Measurements from ENCODE around the gene VTI1A. TPM values are rescaled to one million over a fixed set of nuclear protein-coding genes. Genes with fewer than 3 reads are reported as not detected.

VTI1A gene
- total RNA-seq, 4 donors from 2014 or later = 21.5 to 50.6 (median 37.5) TPM

- Histone ChIP-seq H3K27me3 (no peaks in the 10 kb centered on the region), H3K4me3 (no peak overlapping the region), H3K9me3 (no peaks in the 10 kb centered on the region), H3K36me3 (no peaks in the 10 kb centered on the region), H3K4me1 (no peaks in the 10 kb centered on the region), H3K27ac (no peak overlapping the region)
- TF ChIP-seq POLR2A (IDR thresholded peaks at IDR 0.05) = no peak
- TF ChIP-seq CTCF (IDR thresholded peaks at IDR 0.05) = no peak
- DNase-seq = no peak
- intact Hi-C loops (cut with DNase I; ENCODE audit: low total_unique reads) = no loop called here
These were observed 99.5 kb downstream of the VTI1A start for GRCh38 chr10:112546474-112546873.

DNA sequence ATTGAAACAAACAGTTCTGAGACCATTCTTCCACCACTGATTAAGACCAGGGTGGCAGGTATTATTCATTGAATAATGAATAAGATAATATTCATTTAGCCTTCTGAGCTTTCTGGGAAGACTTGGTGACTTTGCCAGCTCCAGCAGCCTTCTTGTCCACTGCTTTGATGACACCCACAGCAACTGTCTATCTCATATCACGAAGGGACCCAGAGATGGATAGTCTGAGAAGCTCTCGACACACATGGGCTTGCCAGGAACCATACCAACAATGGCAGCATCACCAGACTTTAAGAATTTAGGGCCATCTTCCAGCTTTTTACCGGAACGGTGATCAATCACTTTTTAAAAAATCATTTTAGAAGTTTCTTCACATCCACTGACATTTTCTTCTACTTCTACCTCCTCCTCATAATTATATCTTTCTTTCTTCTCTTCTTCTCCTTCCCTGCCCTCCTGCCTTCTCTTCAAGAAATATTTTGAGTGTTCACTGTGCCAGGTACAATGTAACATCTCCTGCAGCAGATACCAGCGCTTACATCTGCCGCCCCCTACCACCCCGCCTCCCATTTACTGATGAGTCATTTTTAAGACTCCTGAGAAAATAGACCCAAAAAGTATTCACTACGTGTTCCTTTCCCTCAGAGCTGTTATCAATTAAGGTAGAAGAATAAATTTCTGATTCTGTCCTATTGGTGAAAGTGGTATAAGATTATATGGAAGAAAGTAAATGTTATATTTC, 101.7 kb downstream of the VTI1A start:
- Histone ChIP-seq H3K9me3 (no peaks in the 10 kb centered on the region), H3K36me3 (no peaks in the 10 kb centered on the region), H3K27me3 (no peaks in the 10 kb centered on the region), H3K27ac (no peak overlapping the region), H3K4me3 (no peak overlapping the region), H3K4me1 (no peaks in the 10 kb centered on the region)
- no peak for TF ChIP-seq POLR2A (IDR thresholded peaks at IDR 0.05)
- TF ChIP-seq CTCF (IDR thresholded peaks at IDR 0.05) = no peak
- DNase-seq = no peak
- intact Hi-C loops (cut with DNase I; ENCODE audit: low total_unique reads) = no loop called here

DNA sequence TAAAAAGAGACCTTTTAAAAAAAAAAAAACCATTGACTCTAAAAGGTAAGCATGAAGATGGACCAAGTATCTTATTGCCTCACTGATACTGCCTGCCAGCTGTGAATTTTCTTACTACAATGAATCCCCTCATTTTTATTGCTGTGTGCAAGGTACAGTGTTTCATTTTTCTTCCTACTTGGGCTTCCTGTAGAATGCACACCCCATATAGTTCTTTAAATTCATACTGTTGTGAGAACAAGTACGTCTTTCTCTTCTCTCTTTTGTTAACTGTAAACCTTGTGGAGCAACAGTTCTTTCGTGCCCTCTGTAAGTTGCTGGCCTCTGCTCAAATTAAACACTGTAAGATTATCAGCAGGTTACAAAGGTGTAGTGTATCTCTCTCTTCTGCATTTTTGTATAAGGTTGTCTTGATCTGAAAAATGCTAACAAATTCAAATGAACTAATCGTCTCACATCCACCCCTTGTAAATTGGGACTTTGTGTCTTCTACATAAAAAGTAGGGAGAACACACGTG, 105.6 kb downstream of the VTI1A start:
- TF ChIP-seq CTCF (IDR thresholded peaks at IDR 0.05) = no peak
- no peak for TF ChIP-seq POLR2A (IDR thresholded peaks at IDR 0.05)
- H3K4me1 ChIP-seq = no peaks in the 10 kb centered on the region
- no peaks in the 10 kb centered on the region for H3K9me3 ChIP-seq
- no peaks in the 10 kb centered on the region for H3K27me3 ChIP-seq
- no peak overlapping the region for H3K27ac ChIP-seq
- intact Hi-C loops (cut with DNase I; ENCODE audit: low total_unique reads) = no loop called here
- no peaks in the 10 kb centered on the region for H3K36me3 ChIP-seq
- DNase-seq = no peak
- H3K4me3 ChIP-seq = no peak overlapping the region

GRCh38 chr10:112553315-112553714, 106.3 kb downstream of the VTI1A start:
- Histone ChIP-seq H3K9me3 (no peaks in the 10 kb centered on the region), H3K36me3 (no peaks in the 10 kb centered on the region), H3K4me3 (no peak overlapping the region), H3K27me3 (no peaks in the 10 kb centered on the region), H3K4me1 (no peaks in the 10 kb centered on the region), H3K27ac (no peak overlapping the region)
- DNase-seq = no peak
- no peak for TF ChIP-seq POLR2A (IDR thresholded peaks at IDR 0.05)
- TF ChIP-seq CTCF (IDR thresholded peaks at IDR 0.05) = no peak
- intact Hi-C loops (cut with DNase I; ENCODE audit: low total_unique reads) = no loop called here

DNA sequence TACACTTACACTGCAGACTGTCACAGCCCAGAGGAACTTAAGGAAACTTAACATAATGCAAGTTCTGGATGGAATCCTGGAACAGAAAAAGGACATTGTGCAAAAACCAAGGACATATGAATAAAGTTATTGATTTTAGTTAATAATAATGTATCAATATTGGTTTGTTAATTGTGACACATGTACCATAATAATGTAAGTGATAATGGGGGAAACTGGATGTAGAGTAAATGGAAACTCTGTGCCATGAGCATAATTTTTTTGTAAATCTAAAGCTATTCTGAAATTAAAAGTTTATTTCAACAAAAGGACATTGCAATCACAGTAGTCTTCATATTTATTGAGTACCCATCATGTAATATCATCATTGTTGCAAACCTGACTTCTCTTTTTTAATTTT, 107.2 kb downstream of the VTI1A start:
- intact Hi-C loops (cut with DNase I; ENCODE audit: low total_unique reads) = no loop called here

More for the DNA sequence above, 107.2 kb downstream of the VTI1A start:
- Histone ChIP-seq H3K9me3 (no peaks in the 10 kb centered on the region), H3K4me1 (no peaks in the 10 kb centered on the region), H3K27me3 (no peaks in the 10 kb centered on the region), H3K4me3 (no peak overlapping the region), H3K27ac (no peak overlapping the region), H3K36me3 (no peaks in the 10 kb centered on the region)
- TF ChIP-seq CTCF (IDR thresholded peaks at IDR 0.05) (no peak), POLR2A (IDR thresholded peaks at IDR 0.05) (no peak)
- DNase-seq = no peak

Data from uterus (tissue), 4 donors.